Measurements from ENCODE around the gene AXIN1. TPM values are rescaled to one million over a fixed set of nuclear protein-coding genes. Genes with fewer than 3 reads are reported as not detected.
"Not testable (repeated sequence)": the region's sequence is repeated elsewhere in the genome, so short reads cannot be mapped to it uniquely, and the experiment has no call there.

AXIN1 gene
- total RNA-seq, 1 donor from 2014 or later, result 29.1 TPM

DNA sequence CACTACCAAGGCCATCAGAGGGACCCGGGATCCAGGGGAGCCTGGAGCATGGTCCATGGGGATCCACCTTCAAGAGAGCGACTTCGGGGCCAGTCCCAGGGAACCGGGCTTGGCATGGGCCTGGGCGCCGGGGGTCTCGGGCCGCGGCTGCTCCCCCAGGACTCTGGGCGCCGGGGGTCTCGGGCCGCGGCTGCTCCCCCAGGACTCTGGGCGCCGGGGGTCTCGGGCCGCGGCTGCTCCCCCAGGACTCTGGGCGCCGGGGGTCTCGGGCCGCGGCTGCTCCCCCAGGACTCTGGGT, 10.1 kb upstream of the AXIN1 start:
- H3K9me3 Mint-ChIP-seq; H3K27me3 Mint-ChIP-seq (ENCODE audit: low read depth); H3K4me3 Mint-ChIP-seq (ENCODE audit: low read depth); H3K27ac Mint-ChIP-seq; H3K4me1 Mint-ChIP-seq (ENCODE audit: low read depth); H3K36me3 Mint-ChIP-seq (ENCODE audit: low read depth); DNase-seq (ENCODE audit: low spot score): not testable (repeated sequence)
- intact Hi-C loops (cut with micrococcal nuclease), result loop anchor here (5.0 kb wide), 1 partner anchor 245 kb away; no protein-coding TSS in a partner anchor

DNA sequence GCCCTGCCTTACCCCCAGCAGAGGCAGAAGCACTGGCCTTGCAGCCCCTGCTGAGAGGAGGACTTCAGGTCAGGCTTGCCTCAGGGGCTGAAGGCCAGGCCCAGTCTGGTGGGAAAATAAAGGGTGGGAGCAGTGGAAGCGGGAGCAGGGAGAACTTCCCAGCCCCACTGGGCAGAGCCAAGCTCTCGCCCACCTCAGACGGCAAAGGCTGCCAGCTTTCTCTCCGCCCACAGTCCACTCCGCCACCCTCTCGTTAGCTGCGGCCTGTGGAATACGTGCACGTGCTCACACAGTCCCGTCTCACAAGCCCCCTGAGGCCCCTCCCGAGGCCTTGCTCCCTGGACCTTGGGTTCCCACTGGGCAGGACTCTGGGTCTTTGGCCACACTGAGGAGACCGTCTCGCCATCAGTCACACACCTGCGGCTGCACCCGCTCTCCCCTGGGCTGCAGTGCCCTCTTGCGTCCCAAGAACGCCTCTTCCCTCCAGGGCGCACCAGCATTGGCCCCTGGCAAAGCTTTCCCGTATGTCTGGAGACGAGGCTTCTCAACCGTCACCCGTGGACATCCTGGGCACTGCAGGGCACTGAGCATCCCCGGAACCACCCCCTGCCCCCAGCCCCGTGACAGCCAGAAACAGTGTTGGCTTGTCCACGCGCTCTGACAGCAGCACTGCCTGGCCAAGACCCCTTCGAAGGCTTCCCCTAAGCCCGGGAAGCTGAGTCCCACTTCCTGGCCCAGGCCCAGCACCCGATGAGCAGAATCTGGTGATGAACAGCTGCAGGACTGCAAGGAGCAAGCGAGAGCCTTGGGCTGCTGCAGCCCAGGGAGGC, 9.6 kb upstream of the AXIN1 start:
- H3K36me3 Mint-ChIP-seq (ENCODE audit: low read depth), result peaks cover 3% of the 10 kb centered on the region
- peak; percentile 64 for DNase-seq (ENCODE audit: low spot score)
- H3K4me3 Mint-ChIP-seq (ENCODE audit: low read depth), result no peak overlapping the region
- no peak overlapping the region for H3K27ac Mint-ChIP-seq
- peaks cover 4% of the 10 kb centered on the region for H3K4me1 Mint-ChIP-seq (ENCODE audit: low read depth)
- intact Hi-C loops (cut with micrococcal nuclease), result loop anchor here (5.0 kb wide), 1 partner anchor 245 kb away; no protein-coding TSS in a partner anchor
- no peaks in the 10 kb centered on the region for H3K9me3 Mint-ChIP-seq
- H3K27me3 Mint-ChIP-seq (ENCODE audit: low read depth), result no peaks in the 10 kb centered on the region

DNA sequence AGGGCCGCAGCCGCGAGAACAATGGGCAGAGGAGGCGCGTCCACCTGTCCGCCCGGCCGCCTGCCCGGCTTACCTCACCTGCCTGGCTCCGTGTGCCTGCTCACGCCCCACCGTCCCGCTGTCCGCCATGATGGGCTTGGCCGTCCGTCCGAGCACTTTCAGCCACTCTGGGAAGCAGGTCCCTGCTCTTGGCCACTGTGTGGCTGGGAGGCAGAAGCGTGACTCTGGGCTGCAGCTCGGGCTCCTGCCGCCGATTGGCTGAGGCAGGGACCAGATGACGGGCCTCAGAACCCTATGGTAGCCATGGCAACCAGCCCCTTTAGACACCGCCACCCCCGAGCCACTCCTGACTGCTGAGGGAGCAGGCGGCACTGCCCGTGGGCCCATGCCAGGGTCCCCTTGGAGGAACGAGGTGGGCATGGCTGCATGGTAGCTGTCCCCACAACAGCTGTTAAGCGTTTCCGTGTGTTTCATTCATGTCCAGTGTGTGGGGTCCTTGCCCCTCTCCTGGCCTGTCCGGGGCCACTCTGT, 8.9 kb upstream of the AXIN1 start:
- Mint-ChIP-seq H3K4me3 (ENCODE audit: low read depth) (no peak overlapping the region), H3K27me3 (ENCODE audit: low read depth) (no peaks in the 10 kb centered on the region), H3K27ac (no peak overlapping the region), H3K4me1 (ENCODE audit: low read depth) (peaks cover 4% of the 10 kb centered on the region), H3K9me3 (no peaks in the 10 kb centered on the region), H3K36me3 (ENCODE audit: low read depth) (no peaks in the 10 kb centered on the region)
- intact Hi-C loops (cut with micrococcal nuclease), result loop anchor here (5.0 kb wide), 1 partner anchor 244 kb away; no protein-coding TSS in a partner anchor
- DNase-seq (ENCODE audit: low spot score), result no peak

DNA sequence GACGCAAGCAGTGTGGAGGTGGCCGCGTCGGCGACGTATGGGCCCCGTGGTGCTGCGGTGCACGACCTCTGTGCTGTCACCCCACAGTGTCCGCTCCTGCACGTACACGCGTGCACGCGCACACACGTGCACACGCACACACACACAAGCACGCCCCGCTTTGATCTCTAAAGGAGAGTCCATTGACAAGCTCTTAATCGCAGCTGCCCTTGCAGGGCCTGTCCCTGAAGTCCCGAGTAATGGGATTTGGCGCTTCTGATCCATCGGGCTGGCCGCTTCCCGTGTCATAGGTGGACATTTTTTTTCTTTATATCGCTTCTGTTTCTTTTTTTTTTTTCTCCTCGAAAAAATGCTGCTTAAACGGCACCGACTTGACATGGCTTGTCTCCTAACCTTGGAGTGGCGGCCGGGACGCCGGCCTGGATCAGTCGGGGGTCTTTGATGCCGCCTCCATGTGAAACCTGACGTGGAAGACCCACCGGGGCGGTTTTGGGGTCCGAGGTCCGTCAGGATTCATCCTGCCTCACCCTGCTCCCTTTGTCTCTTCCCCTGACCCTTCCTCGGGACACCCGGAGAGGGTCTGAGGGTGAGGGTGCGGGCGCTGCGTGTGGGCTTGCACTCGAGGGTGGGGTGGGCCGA, 8.3 kb upstream of the AXIN1 start:
- no peak for DNase-seq (ENCODE audit: low spot score)
- no peaks in the 10 kb centered on the region for H3K9me3 Mint-ChIP-seq
- intact Hi-C loops (cut with micrococcal nuclease), result loop anchor here (5.0 kb wide), 1 partner anchor 244 kb away; no protein-coding TSS in a partner anchor
- no peak overlapping the region for H3K27ac Mint-ChIP-seq
- peaks cover 4% of the 10 kb centered on the region for H3K4me1 Mint-ChIP-seq (ENCODE audit: low read depth)
- no peaks in the 10 kb centered on the region for H3K36me3 Mint-ChIP-seq (ENCODE audit: low read depth)
- H3K27me3 Mint-ChIP-seq (ENCODE audit: low read depth), result no peaks in the 10 kb centered on the region
- no peak overlapping the region for H3K4me3 Mint-ChIP-seq (ENCODE audit: low read depth)

DNA sequence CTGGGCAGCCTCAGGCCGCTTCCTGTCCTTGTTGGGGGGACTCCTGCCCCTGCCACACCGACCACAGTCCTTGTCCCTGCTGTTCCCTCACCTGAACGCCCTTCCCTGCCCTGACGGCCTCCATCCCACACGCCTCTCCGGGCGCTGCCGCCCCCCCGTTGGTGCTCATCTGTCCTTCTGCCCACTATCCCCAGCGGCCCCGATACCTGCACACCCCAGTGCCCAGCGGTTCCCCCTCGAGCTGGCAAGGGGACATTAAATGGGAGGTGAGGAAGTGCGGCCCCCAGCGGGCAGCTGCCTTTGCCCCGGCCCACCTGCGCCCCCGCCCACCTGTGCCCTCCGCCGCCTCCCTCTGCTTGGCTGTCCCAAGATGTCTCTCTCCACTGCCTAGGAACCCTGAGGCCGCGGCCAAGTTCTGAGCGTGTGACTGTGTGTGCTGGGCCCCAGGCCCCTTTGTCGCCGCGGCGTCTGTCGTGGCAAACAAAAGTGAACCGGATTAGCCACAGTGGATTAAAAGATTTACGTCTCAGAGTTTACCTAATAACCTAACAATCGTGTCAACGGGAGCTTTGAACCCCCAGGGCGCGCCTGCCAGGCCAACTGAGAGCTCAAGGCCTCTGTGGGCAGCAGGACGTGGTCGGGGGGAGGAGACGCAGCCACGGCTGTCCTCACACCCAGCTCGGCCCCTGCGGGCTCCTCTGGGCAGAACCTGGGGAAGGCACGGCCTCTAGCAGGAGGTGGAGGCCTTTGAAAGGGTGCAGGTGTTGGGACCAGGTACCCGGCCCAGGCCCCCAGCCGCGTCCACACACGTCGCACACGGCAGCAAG, 7.6 kb upstream of the AXIN1 start:
- H3K27me3 Mint-ChIP-seq (ENCODE audit: low read depth), result no peaks in the 10 kb centered on the region
- H3K4me3 Mint-ChIP-seq (ENCODE audit: low read depth), result no peak overlapping the region
- H3K27ac Mint-ChIP-seq, result no peak overlapping the region
- H3K36me3 Mint-ChIP-seq (ENCODE audit: low read depth), result no peaks in the 10 kb centered on the region
- H3K4me1 Mint-ChIP-seq (ENCODE audit: low read depth), result peaks cover 7% of the 10 kb centered on the region
- no peaks in the 10 kb centered on the region for H3K9me3 Mint-ChIP-seq
- intact Hi-C loops (cut with micrococcal nuclease), result loop anchor here (5.0 kb wide), 1 partner anchor 243 kb away; no protein-coding TSS in a partner anchor
- DNase-seq (ENCODE audit: low spot score), result no peak

DNA sequence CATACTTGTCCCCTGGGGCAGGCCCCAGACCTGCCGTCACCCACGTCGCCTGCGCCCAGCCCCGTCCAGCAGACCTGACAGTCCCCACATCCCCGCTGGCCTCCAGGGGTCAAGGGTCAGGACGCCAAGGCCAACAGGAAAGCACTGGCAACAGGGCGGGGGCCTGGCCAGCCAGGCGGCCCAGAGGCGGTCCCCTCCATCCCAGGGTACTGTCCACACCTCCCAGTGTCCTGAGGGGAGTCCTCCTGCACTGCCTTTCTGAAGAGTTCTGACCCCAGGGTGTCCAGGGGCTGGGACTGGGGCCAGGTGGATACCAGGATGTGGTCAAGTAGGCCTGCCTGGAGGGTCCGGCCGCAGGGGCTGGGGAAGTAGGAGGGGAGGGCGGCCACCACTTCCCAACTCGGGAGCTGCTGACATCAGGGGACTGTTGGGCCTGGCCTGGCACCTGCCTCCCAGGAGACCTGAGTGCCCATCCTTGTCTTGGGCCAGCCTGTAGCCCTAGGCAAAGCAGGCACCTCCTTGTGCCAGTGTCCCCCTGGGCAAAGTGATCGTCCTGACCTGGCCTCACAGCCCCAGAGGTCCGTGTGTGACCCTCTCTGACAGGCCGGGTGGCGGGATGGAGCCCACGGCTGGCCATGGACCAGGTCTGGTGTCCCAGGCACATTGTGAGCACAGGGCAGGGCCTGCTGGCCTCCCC, 6.7 kb upstream of the AXIN1 start:
- no peak for DNase-seq (ENCODE audit: low spot score)
- Mint-ChIP-seq H3K4me1 (ENCODE audit: low read depth) (peaks cover 7% of the 10 kb centered on the region), H3K4me3 (ENCODE audit: low read depth) (no peak overlapping the region), H3K27me3 (ENCODE audit: low read depth) (no peaks in the 10 kb centered on the region), H3K36me3 (ENCODE audit: low read depth) (no peaks in the 10 kb centered on the region), H3K27ac (no peak overlapping the region), H3K9me3 (no peaks in the 10 kb centered on the region)
- intact Hi-C loops (cut with micrococcal nuclease), result no loop called here

DNA sequence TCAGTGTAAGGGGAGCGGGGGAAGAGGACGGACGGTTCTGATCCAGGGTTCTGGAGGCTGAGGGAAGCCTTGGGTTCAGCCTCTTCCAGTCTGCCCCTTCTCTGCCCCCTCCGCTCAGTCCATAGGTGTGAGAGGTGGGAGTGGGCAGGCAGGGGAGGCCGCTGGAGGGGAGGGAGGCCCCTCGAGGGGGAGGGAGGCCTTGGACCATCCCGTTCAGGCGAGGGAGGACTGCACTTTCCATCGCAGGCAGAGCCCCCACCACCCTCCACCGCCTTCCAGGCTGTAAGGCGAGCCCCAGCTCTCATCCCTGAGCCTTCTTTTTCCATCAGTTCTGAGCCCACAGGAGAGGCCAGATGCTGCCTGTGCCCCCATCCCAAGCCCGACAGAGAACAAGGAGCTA, 4.2 kb upstream of the AXIN1 start:
- no peak overlapping the region for H3K4me3 Mint-ChIP-seq (ENCODE audit: low read depth)
- H3K36me3 Mint-ChIP-seq (ENCODE audit: low read depth), result no peaks in the 10 kb centered on the region
- H3K9me3 Mint-ChIP-seq, result no peaks in the 10 kb centered on the region
- intact Hi-C loops (cut with micrococcal nuclease), result no loop called here
- peaks cover 3% of the 10 kb centered on the region for H3K4me1 Mint-ChIP-seq (ENCODE audit: low read depth)
- no peak overlapping the region for H3K27ac Mint-ChIP-seq
- no peaks in the 10 kb centered on the region for H3K27me3 Mint-ChIP-seq (ENCODE audit: low read depth)
- no peak for DNase-seq (ENCODE audit: low spot score)

DNA sequence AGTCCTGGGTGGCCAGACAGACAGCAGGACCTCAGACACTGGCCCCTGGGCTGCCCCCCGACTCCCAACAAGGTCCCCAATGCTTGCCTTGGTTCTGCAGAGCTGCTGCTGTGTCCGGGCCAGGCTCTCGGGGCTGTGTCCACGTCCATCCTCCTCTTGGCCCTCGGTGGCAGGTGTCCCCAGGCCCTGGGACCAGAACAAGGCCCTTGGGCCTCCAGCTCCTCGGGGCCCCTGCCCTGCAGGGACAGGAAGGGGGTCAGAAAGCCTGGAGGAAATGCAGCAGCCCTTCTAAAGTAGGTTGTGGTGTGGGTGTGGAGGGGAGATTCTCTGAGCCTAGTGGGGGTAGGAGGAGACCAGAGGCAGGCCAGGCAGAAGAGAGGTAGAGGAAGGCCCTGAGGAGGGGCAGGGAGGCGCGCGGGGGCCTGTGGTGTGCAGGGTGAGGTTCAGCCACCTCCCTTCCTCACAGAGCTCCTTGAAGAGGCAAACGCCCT, 2.5 kb upstream of the AXIN1 start:
- H3K4me3 Mint-ChIP-seq (ENCODE audit: low read depth), result no peak overlapping the region
- intact Hi-C loops (cut with micrococcal nuclease), result no loop called here

DNA sequence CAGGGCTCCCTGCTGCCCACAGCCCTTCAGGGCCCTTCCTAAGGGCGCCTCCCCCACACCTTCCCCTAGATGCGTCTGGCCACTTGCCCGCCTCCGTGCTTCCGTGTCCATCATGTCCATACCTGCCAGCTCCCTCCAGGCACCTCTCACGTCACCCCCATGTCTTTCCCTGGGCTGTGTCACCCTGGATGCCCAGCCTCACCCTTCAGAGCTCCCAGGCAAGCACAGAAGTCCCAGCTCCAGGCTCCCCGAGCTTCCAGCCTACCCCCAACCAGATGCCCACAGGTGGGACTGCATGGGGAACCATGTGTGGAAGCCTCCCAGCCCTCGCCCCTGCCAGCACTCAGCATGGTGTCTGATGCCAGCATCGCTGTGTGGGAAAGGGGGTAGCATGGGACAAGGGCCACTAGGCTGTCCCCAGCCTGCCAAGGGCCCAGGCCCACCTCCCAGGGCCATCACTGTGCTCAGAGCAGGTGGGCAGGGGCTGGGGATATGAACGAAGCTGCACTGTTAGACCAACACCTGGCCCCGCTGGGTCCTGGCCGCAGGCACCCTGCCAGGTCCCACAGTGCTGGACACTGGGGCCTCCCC, 1.9 kb upstream of the AXIN1 start:
- Mint-ChIP-seq H3K36me3 (ENCODE audit: low read depth) (peaks cover 14% of the 10 kb centered on the region), H3K9me3 (no peaks in the 10 kb centered on the region), H3K4me1 (ENCODE audit: low read depth) (peaks cover 15% of the 10 kb centered on the region), H3K4me3 (ENCODE audit: low read depth) (peak overlapping the region; percentile 24), H3K27me3 (ENCODE audit: low read depth) (no peaks in the 10 kb centered on the region), H3K27ac (no peak overlapping the region)
- DNase-seq (ENCODE audit: low spot score), result no peak
- intact Hi-C loops (cut with micrococcal nuclease), result no loop called here

More for the DNA sequence above, 2.5 kb upstream of the AXIN1 start:
- Mint-ChIP-seq H3K4me1 (ENCODE audit: low read depth) (peaks cover 12% of the 10 kb centered on the region), H3K27me3 (ENCODE audit: low read depth) (no peaks in the 10 kb centered on the region), H3K27ac (no peak overlapping the region), H3K36me3 (ENCODE audit: low read depth) (peaks cover 7% of the 10 kb centered on the region), H3K9me3 (no peaks in the 10 kb centered on the region)
- no peak for DNase-seq (ENCODE audit: low spot score)

DNA sequence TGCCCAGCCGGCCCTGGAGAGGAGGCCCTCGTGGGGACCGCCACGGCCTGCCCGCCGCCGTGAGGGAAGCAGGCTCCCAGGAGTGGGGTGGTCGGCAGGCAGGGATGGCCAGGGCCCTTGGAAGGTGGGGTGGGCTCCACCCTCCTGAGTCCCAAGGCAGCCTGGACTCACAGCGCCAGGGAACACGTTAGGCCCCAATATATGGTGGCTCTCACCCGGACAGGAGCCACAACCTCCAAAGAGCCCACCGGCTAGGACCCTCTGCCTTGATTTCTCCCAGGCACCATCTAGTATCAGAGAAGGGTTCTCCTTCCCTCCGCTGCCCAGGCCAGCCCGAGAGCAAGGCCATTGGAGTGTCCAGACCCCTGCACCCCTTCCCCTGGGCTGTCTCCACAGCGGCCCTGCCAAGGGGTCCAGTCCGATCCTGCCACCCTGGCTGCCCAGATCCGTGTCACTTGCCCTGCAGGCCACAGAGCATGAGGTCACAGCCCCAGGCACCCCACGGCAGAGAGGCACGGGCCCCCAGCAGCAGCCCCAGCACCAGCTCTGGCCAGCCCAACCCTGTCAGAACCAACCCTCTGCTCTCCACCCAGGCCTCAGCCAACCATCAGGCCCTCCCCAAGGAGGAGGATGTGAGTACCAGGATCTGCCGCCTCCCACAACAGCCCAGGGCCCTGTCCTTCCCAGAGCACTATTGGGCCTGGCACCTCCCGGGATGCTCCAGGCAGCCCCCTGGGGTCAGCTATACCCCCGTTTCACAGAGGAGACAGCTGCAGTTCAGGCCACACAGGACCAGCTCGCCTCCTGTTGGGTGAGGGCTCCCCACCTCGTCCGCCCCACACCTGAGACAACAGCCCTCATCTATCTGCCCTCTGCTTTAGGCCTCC, 1.1 kb upstream of the AXIN1 start:
- H3K9me3 Mint-ChIP-seq, result no peaks in the 10 kb centered on the region
- intact Hi-C loops (cut with micrococcal nuclease), result no loop called here
- peaks cover 19% of the 10 kb centered on the region for H3K4me1 Mint-ChIP-seq (ENCODE audit: low read depth)
- peak overlapping the region; percentile 24 for H3K4me3 Mint-ChIP-seq (ENCODE audit: low read depth)
- peaks cover 17% of the 10 kb centered on the region for H3K36me3 Mint-ChIP-seq (ENCODE audit: low read depth)
- no peak for DNase-seq (ENCODE audit: low spot score)
- H3K27me3 Mint-ChIP-seq (ENCODE audit: low read depth), result no peaks in the 10 kb centered on the region
- no peak overlapping the region for H3K27ac Mint-ChIP-seq

Data from activated T-helper 2 cell treated with anti-CD3 and anti-CD28 coated beads, Interferon-gamma antibody, Interleukin-2, Interleukin-4, amounts not matched to agents 10 μg/mL and 5 μg/mL and 100 μg/mL, durations not matched to agents 14 hours and 24 hours and 36 hours (primary cell).